DND-41 (cell line): ENCODE results near the gene SQOR.

Source experiments
- EZH2 ChIP-seq: IDR thresholded peaks from 3 replicates; pipeline ENCODE4 v1.6.1; 2012; ENCODE audit warnings: borderline replicate concordance, low read depth, mild to moderate bottlenecking, moderate library complexity, low read length, inconsistent platforms; ENCODE audit not compliant: severe bottlenecking
- TF ChIP-seq, protein P1 (sequence below): IDR thresholded peaks from 2 replicates; pipeline ENCODE4 v1.5.1; 2012; ENCODE audit warnings: borderline replicate concordance, low read length, moderate library complexity, mild to moderate bottlenecking; ENCODE audit not compliant: poor library complexity, severe bottlenecking; ENCODE audit errors: extremely low read depth

DNA sequence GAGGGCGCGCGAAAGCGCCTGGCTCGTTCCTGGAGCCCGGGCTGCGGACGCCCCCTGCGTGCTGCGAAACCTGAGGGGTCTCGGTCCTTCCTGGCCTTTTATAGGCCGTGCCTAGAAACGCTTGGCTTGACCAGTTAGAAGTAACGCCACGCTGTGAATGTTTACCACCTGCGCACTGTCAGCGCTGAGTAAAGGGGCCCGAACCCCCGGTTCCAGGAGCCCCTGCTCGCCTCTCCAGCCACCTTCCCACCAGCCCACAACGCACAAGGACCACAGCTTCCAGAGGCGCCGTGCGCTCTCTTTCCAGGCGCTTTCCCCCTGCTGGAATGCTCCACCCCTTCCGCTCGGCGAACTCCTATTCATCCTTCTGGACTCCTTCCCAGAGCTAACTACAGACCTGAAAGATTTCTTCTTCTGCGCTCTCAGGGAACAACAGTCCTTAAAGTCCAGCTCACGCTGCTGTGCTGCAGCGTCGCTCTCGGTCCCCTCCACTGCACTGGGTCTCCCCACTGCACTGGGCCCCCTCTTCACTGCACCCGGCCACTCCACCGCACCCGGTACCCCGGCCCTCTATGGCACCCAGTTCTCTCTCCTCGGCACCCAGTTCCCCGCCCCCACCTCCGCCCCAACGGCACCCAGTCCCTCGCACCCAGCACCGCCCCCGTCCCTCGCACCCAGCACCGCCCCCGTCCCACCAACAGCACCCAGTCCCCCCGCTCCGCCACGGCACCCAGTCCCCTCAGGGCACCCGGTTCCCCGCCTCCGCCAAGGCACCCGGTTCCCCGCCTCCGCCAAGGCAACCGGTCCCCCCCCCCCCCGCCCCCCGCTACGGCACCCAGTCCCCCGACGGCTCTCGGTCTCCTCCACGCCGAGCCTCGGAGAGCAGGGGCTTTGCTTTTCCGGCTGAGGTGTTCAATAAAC, 69.8 kb downstream of the SQOR start:
- TF ChIP-seq, protein P1, sequence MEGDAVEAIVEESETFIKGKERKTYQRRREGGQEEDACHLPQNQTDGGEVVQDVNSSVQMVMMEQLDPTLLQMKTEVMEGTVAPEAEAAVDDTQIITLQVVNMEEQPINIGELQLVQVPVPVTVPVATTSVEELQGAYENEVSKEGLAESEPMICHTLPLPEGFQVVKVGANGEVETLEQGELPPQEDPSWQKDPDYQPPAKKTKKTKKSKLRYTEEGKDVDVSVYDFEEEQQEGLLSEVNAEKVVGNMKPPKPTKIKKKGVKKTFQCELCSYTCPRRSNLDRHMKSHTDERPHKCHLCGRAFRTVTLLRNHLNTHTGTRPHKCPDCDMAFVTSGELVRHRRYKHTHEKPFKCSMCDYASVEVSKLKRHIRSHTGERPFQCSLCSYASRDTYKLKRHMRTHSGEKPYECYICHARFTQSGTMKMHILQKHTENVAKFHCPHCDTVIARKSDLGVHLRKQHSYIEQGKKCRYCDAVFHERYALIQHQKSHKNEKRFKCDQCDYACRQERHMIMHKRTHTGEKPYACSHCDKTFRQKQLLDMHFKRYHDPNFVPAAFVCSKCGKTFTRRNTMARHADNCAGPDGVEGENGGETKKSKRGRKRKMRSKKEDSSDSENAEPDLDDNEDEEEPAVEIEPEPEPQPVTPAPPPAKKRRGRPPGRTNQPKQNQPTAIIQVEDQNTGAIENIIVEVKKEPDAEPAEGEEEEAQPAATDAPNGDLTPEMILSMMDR: no peak
- TF ChIP-seq EZH2: no peak
